ENCODE data around the gene WIPF3.
A peak's percentile ranks its signal among the peaks of the same experiment; 100 is the strongest.

WIPF3 gene

DNA sequence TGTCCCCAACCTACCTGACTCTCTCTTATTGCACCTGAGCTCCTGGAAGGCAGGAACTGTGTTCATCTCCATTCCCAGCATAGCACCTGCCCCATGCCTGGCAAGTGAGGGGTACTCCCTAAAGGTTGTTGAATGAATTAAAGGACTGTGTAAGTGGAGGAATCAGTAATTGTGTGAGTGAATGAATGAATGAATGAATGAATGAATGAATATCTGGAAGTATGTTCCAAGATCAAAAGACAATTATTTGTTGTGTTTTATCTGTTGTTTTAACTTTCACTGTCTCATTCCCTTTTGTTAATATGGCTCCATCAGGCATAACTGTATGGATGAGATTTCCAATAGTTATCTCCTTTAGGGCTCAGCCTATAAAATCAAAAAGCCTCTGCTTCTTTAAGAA is 4.0 kb downstream of the WIPF3 start:
- FAIRE-seq: no peak

DNA sequence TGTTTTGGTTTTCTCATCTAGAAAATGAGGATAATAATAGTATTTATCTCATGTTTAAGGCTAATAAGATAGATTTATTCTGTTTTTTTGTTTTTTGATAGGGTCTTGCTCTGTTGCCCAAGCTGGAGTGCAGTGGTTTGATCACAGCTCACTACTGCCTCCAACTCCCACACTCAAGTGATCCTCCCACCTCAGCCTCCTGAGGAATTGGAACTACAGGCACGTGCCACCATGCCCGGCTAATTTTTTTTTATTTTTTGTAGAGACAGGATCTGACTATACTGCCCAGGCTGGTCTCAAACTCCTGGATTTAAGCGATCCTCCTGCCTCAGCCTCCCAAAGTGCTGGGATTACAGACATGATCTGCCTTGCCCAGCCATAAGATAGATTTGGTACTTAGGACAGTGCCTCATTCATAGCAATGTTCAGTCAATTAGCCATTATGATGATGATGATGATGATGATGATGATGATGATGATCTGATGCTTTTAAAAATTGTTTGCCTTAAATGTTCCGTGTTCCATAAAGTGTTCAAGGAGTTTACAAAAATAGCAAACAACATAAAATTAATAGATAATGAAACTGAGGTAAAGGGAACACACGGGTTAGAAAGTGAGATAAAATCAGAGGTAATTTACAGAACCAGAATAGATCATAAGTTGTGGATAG is 4.6 kb downstream of the WIPF3 start:
- no peak for FAIRE-seq

DNA sequence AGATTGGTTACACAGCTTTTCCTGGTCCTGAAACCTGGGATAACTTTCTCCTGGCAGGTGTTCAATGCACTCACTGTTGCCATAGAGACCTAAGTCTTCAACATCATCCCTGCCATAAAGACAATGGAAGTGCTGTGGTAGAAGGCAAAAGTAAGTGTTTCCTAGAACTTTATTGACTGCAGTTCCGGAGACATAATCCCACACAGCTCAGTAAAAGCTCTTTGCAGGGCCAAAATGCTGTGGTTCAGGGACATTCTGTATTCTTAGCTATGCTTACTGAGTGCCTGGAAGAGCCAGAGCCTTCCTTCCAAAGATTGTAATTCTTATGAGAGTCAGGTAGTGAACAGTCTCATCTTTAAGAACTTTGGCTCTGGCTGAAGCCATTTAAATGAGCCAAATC is 5.3 kb downstream of the WIPF3 start:
- no peak for FAIRE-seq

DNA sequence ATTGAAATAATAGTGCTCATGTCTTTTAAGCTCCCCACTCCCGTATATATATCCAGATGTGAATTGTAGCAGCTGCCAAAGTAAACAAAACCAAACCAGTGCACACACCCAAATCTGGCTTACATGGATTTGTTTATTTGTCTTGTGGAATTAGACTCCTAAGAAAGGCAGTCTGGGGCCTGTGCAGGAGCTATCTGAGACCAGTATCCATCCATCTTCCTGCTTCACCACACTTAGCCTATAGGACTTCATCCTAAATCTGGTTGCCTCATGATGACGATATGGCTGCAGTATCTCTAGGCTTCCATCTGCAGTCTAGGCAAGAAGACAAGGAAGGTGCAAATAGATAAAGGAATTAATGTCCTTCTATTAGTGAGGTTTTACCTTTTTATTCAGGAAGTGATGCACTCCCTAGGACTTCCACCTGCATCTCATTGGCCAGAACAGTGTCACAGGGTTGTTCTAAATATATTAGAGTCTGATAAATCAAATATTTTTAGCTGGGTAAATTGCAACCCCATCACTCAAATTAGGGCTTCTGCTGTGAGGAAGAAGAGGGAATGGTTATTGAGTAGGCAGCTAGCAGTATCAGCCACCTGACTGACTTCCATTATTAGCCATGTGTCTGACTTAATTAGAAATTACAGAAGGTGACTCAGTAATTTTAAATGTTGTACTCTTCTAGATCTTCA is 6.0 kb downstream of the WIPF3 start:
- FAIRE-seq: no peak

DNA sequence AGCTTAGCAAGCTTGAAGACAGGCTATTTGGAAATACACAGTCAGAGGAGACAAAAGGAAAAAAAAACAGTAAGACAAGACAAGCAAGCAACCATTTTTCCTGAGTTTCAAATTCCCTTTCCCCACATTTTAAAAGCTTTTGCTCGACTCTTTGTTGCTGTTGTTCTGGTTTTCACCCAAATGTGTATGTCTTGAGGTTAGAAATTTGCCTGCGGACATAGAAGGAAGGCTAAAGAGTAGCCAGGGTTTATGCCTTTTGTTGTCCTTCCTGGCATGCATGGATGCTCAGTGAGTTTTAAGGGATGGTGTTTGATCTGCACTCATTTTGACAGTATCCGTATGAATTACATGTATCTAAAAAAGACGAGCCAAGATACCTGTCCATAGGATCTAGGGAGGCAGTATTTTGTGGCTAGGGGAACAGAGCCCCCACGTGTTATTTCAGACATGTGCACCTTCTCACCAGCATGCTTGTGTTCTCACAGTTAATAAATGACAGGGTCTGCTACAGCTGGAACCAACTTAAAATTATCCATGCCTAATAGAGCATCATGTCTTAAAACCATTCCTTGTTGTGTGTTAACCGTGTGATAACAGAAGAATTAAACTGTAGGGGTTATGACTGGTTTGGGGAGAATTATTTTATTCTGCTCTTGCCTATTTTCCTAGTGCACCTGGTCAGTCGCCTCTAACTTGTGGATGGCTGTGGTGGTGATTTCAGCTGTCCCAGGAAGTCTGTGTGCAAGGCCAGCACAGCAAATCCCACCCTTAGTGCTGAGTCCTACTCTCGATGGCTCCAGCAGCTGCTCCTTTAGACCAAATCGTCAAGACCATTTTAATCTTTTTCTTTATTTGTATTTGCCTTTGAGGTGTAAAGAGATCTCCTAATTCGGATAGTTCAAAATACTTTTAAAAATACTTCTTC is 9.1 kb downstream of the WIPF3 start:
- FAIRE-seq: no peak

DNA sequence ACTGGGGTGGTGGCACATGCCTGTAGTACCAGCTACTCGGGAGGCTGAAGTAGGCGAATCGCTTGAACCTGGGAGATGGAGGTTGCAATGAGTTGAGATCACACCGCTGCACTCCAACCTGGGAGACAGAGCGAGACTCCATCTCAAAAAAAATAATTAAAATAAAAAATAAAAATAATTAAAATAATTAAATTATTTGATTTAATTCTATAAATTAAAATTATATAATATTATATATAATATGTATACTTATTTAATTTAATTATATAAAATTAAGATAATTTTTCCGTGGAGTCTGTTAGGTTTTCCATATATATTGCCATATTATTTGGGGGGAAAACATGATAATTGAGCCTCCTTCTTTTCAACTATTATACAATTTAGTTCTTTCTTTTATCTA is 12.0 kb downstream of the WIPF3 start:
- FAIRE-seq: peak; percentile 58

DNA sequence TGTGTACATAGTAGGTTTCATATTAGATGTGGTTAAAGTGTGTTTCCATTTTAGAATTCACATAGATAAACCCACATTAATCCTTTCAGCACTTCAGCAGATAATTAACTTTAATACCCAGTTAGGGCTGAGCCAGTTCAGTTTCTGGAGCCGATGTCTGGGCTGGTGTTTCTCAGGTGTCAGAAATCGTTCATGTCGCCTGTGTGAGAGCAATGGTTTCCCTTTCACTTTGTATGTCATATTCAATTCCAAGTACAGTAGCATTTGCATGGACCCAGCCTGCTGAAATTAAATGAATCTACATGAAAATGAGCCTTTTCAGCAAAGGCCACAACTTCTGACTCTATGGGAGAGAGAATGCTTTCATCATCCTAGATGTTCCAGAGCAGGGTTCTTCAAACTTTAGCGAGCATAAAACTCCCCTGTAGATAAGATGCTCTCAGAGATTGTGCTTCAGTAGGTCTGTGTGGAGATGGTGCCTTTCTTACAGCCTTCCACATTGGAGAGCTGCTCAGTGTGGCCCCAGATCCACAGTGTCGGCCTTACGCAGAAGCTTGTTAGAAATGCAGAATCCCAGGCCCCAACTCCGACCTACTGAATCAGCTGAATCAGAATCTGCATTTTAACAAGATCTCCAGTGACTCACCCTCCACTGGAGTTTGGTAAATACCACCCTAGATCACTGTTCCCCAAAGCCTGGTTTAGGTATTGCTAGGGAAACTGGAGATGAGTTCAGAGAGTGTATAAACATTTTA is 19.6 kb downstream of the WIPF3 start:
- FAIRE-seq: no peak

DNA sequence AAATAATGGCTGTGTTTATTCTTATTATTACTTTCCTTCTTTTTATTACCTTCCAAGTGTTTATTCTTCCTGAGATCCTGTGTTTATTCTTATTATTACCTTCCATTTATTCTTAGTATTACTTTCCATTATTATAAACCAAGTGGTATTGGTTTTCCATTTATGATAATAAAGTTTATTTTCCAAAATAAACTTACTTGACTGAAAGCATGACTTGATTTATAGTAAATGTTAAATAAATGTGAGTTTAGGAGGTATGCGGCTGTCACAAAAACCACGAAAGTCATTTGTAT is 20.2 kb downstream of the WIPF3 start:
- no peak for FAIRE-seq

DNA sequence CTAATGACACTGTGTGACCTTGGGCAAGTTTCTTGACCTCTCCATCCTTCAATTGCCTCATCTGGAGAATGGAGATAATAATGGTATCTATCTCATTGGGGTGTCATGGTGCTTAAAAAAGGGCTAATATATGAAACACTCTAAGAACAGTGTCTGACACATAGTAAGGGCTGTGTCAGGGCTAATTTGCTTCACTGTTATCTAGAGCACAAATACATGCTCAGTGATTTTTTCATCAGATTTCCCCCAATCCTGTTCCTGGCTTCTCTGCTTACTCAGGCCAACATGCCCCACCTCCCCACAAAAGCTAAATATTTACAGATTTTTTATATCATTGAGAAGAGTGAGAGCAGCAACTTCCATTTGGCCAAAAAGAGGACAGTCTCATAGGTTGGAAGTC is 20.6 kb downstream of the WIPF3 start:
- FAIRE-seq: no peak

DNA sequence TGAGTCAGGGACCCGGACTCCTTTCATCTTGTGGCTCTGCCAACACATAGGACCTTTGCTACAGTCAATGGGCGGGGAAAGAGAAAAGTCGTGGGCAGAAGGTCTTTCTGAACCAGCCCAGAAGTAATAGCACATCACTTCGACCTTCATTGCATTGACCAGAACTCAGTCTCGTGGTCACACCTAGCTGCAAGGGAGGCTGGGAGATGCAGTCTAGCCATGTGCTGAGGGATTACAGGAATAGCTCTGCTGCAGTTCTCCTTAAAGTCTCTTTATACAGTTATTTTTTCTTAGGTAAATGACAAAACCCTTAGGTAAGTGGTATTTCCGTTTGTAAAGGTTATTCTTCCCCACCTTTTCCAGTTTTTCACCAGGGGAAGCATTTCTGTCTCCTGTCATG is 25.4 kb downstream of the WIPF3 start:
- no peak for FAIRE-seq

DNA sequence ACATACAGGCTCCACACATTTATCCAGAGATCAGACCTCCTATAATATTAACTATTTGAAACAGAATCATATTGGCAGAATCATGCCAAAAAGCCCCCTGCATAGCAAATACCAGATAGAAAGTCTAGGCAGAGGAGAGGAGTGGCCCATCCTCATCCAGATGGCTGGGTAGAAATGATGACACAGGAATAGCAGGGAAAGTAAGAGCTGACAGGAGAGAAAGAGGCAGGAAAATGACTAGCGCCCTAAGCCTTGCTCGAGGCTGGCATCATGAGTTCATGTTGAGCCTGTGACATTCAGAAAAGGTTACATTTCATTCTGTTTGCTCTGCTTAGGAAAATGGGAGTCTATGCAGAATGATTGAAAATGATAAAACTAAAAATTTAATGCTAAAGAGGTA is 27.6 kb downstream of the WIPF3 start:
- FAIRE-seq: no peak

DNA sequence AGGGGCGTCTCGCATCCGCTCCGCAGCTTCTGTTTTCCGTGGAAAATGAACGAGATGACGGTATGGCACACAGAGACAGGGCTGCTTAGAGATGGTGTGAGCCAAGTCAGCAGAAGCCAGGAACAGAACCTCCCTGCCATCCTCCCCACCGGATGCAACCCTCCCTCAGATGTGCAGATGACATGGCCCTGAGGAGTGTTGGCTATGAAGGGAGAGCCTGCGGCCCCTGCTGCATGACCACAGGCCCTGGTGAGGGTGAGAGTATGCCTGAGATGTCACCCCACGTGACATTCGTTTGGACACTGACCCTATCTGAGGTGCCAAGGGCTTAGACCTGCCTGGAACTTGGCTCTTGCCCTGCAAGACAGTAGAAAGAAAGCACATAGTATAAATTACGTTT is 29.4 kb downstream of the WIPF3 start:
- FAIRE-seq: no peak

DNA sequence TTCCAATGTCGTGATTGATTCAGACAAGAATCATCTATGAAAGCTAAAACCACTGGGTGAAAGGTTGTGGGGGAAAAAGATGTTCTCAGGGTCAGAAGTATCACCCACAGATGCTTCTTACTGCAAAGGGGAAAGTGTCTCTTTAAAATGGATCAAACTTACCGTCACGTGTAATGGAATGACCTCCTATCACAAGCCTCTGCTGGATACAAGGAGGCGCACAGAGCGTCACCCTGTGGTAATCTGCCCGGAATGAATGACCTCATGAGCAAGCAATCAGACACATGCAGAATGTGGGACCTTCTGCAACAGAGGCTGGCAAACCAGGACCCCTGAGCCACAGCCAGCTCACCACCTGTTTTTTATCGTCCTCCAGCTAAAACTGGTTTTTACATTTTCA is 33.0 kb downstream of the WIPF3 start:
- no peak for FAIRE-seq

DNA sequence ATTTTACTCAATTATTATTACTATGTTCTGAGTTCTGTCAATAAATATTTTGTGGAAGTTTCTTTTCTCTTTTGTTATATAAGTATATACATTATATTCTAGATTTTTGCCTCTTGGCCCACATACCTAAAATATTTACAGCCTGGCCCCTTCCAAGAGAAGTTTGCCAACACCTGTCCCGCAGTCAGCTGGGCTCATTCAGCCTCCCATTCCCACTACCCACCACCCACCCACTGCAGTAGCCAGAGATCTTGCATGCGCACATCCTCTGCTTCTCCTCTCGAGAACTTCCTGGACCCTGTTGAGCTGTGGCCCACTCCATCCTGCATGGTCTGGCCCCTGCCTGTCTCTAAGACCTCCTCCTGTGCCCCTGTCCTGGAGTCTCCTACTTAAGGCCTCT is 33.6 kb downstream of the WIPF3 start:
- FAIRE-seq: no peak

DNA sequence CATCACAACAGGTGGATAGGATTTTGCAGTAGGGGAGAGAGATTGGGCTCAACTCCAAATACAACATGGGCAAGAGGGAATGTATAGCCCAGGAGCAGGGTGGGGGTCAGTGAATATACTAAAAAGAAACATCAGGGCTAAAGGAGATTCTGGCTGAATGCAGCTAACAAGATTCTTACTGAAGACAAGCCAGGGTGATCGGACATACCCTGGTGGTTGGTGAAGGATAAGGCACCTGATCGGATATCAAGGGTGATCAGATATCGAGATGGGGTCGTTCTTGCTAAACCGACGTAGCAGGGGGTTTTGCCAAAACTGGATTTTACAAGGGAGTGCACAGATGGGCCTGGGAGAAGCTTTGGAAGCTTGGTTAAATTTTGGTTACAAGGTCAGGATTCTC is 34.4 kb downstream of the WIPF3 start:
- FAIRE-seq: no peak

DNA sequence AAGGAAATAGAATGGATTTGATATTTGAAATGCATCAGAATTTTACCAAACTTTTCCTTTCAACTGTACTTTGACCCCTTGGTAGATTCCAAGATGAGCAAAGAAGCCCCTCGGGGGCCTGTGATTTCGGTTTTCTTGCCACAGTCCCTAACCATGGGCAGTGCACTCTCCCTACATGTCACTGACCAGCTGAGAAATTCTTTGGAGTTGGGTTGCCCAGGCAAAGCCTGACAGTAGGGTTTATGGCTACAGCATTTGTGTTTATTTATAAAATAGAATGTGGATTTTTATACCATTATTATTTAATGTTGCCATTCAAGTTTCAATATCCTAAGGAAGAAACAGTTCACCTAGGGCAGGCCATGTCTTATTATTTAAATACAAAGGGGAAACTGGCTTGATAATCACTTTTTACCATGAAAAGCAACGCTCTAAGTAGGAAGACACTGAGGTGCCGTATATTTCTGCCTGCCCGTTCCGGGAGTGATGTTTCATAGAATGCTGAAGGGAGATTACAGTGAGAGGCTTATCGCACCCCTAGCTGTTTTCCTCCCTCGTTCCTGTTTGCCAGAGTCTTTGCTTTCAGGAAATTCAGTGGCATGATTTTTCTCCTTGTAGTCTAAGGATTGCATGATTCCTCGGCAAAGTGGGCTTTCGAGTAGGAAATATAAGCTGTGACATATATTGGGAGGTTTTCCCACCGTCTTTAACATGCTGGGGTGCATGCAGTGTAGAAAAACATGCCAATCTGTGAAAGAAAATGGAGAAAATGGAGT is 35.8 kb downstream of the WIPF3 start:
- no peak for FAIRE-seq

DNA sequence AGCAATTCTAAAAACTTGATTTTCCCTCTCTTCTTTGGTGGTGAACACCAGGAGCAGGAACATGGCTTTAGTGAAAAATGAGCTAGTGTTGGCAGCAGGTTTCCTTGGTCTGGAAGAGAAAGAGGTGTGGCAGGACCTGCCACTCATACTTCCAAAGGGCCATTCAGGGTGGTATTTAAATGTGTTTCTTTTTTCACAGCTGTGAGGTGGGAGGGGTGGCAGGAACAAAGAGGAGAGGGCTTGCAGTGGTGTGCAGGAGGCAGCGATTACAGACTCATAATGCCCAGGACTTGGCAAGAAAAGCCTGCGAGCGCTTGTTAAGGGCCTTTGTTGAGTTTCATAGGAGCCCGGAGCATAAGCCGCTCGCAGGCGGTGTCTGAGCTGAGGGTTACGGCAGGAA is 36.8 kb downstream of the WIPF3 start:
- FAIRE-seq: no peak

DNA sequence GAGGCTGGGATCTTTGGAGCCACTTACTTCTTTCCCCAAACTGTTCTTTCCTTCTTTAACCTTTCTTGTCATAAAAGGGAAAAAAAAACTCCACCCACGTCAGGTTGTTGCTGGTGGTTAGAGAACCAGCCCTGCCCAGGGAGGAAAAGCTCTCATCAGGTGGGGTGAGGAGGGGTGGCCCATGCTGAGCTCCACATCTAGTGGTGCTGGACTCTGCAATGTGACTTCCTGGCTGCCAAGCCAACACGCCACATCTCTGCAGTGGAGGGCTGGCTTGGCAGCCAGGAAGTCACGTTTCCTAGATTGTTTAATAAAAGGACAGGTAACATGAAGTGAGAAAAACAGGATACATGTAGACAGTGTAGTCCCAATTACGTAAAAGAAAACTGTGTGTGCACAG is 37.4 kb downstream of the WIPF3 start:
- FAIRE-seq: no peak

DNA sequence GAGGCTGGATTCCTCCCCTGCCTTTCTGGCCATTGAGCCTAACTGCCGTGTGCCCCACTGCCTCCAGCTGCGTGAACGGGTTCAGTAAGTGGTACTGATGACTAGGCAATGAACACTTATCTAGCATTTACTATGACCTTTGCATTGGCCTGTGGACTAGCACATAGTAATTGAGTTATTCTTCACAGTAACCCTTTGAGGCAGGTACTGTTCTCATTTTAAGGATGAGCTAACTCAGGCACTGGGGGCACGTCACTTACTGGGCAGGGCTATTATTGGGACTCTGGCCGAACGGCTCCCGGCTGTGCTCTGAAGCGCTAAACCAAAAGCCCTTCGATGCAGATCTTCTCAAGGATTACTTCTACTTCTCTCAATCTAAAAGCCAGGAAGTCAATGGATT is 38.3 kb downstream of the WIPF3 start:
- no peak for FAIRE-seq

DNA sequence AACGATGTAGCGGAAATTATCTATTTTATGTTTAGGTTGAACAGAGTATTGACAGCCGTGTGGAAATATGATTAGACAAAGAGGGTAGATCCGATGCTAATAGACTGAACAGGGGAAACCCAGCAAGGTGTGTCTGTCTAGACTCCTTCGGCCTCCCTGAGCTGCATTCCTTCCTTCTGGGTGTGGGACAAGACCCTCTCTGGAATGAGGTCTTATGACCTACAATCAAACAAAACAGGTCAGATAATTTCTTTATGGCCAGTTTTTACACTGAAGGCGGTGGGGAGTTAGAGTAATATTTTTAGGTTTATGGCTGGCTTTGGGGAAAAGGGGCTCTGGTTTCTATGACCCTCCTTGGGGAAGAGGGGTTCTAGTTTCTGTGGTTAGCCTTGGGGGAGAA is 41.2 kb downstream of the WIPF3 start:
- no peak for FAIRE-seq

DNA sequence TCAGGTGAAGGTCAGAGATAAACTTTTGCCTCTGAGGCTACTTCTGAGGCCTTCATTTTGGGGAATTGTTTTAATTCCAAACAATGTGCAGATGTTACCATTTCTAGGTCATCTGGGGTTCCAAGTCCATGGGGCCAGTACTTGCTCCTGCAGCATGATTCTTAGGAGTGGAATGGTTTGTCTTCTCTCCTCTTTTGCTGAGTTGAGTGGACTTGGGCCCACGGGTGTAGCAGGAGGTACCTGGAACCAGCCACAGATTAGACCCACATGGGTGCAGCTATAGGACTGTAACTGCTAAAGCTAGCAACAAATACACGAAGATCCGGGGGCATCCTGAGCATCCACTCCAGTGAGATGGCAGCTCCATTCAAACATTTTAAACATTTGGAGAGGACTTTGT is 41.6 kb downstream of the WIPF3 start:
- no peak for FAIRE-seq

DNA sequence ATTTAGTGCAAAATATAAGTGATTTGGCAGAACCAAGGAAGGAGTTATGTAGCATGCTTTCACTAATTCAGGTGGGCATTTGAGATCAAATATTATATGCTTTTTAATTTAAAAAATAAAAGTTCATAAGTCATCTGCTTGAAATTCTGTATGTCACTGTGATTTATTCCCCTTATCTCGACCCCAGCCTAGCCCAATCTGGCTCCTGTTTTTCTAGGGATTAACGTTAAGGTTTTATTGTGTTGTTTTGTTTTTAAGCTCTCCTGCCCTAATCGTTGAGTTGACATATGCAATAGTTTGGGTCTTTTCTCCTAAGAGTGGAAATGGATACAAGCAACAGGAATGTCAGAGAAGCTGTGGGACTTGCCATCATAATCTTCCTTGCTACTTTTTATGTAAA is 42.6 kb downstream of the WIPF3 start:
- FAIRE-seq: no peak

DNA sequence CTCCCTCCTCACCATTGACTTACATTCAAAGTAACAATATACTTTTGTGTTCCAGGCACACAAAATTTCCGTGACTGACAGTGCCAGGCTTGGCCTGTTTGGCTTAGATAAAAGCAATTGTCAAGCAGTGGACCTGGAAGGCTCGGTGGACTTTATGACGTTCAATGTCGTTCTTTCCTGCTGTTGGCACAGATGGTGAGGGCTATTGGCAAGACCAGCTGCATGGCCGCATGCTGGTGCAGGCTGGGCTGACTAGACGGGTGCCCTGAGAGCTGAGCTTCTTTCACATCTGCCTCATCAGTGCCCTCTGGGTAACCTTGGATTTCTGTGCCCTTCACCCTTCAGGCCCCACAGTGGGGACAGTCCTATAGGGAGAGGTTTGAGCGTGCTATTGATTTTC is 45.2 kb downstream of the WIPF3 start:
- FAIRE-seq: no peak

Data from TTC549 (cell line).